Body of pancreas (tissue), 4 donors: ENCODE results near the gene RAB6B.

Source experiments
- CTCF ChIP-seq, 7 experiments: fragments of 450-650 bp in 4 of 7; fragments of 200-600 bp in 3 of 7; sonication (generic) in 3 of 7; IDR thresholded peaks; one replicate each; pipeline ENCODE4 v1.5.1; 2016 to 2019; ENCODE audit warnings: antibody characterized with exemption in 7 of 7
- POLR2A ChIP-seq, 3 donors: fragments of 450-650 bp; IDR thresholded peaks; one replicate each; pipeline ENCODE4 v1.6.1; 2016; ENCODE audit warnings: antibody characterized with exemption in 3 of 3, mild to moderate bottlenecking in 2 of 3

DNA sequence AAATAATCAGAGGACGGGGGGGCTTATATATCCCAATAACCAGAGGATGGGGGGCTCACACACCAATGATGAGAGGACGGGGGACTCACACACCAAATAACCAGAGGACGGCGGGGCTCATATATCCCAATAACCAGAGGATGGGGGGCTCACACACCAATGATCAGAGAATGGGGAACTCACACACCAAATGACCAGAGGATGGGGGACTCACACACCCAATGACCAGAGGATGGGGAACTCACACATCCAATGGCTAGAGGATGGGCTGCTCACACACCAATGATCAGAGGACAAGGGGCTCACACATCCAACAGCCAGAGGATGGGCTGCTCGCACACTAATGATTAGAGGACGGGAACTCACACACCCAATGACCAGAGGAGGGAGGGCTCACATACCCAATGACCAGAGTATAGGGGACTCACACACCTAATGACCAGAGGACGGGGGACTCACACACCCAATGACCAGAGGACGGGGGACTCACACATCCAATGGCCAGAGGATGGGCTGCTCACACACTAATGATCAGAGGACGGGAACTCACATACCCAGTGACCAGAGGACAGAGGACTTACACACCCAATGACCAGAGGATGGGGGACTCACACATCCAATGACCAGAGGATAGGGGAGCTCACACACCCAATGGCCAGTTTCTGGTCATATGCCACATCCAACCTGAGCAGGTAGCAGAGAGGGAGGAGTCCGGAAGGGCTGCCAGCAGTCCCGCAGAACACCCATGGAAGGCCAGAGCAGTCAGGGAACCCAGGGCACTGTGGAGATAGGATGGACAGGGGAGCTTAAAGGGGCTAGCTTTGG is 10.6 kb downstream of the RAB6B start:
- TF ChIP-seq CTCF (IDR thresholded peaks at IDR 0.05) (no peak), POLR2A (IDR thresholded peaks at IDR 0.05) (no peak)
